H9 (cell line): ENCODE data around the gene AKT3. TPM values are rescaled to one million over a fixed set of nuclear protein-coding genes. Genes with fewer than 3 reads are reported as not detected.

Experiments
- DNase-seq: peaks from one replicate; pipeline ENCODE4 v3.0.0-alpha.2; 2017
- H2AFZ ChIP-seq: one replicate; pipeline ENCODE4 v1.6.1; 2013; ENCODE audit warnings: mild to moderate bottlenecking, low read length, control low read depth, moderate library complexity
- H2AK5ac ChIP-seq: 2 replicates; pipeline ENCODE4 v1.6.1; 2013; ENCODE audit warnings: low read length, control low read depth, mixed read lengths; ENCODE audit not compliant: insufficient read length
- H2BK120ac ChIP-seq: one replicate; pipeline ENCODE4 v1.6.1; 2013; ENCODE audit warnings: low read depth, mild to moderate bottlenecking, low read length, control low read depth, inconsistent platforms; ENCODE audit not compliant: poor library complexity, severe bottlenecking
- H2BK12ac ChIP-seq: 2 replicates; pipeline ENCODE4 v1.6.1; 2013; ENCODE audit warnings: low read length, control low read depth, mixed read lengths, low read depth; ENCODE audit not compliant: insufficient read length
- H2BK15ac ChIP-seq: 2 replicates; pipeline ENCODE4 v1.6.1; 2013; ENCODE audit warnings: low read depth, low read length, control low read depth
- H2BK20ac ChIP-seq: one replicate; pipeline ENCODE4 v1.6.1; 2013; ENCODE audit warnings: low read depth, mild to moderate bottlenecking, low read length, control low read depth, inconsistent platforms; ENCODE audit not compliant: poor library complexity, severe bottlenecking
- H2BK5ac ChIP-seq: 2 replicates; pipeline ENCODE4 v1.6.1; 2013; ENCODE audit warnings: low read length, control low read depth, mixed read lengths; ENCODE audit not compliant: insufficient read length
- H3K14ac ChIP-seq: 2 replicates; pipeline ENCODE4 v1.6.1; 2013; ENCODE audit warnings: low read length, control low read depth; ENCODE audit not compliant: insufficient read depth
- H3K18ac ChIP-seq: 2 replicates; pipeline ENCODE4 v1.6.1; 2013; ENCODE audit warnings: low read depth, mild to moderate bottlenecking, mixed read lengths, low read length, control low read depth; ENCODE audit not compliant: insufficient read length
- H3K23ac ChIP-seq: 2 replicates; pipeline ENCODE4 v1.6.1; 2013; ENCODE audit warnings: low read length, control low read depth, mixed read lengths, low read depth; ENCODE audit not compliant: insufficient read length
- H3K23me2 ChIP-seq: 2 replicates; pipeline ENCODE4 v1.6.1; 2013; ENCODE audit warnings: low read depth, mild to moderate bottlenecking, mixed read lengths, low read length, control low read depth; ENCODE audit not compliant: insufficient read length, poor library complexity, severe bottlenecking
- H3K27ac ChIP-seq: 2 replicates; pipeline ENCODE4 v1.5.1; 2013; ENCODE audit warnings: low read length, control low read depth, mixed read lengths, low read depth; ENCODE audit not compliant: insufficient read length
- H3K27me3 ChIP-seq: 2 replicates; pipeline ENCODE4 v1.6.1; 2013; ENCODE audit warnings: low read length, control low read depth, inconsistent platforms; ENCODE audit not compliant: insufficient read depth
- H3K4ac ChIP-seq: 2 replicates; pipeline ENCODE4 v1.6.1; 2013; ENCODE audit warnings: low read depth, mild to moderate bottlenecking, control low read depth, inconsistent platforms, low read length, moderate library complexity
- H3K4me1 ChIP-seq: 2 replicates; pipeline ENCODE4 v1.6.1; 2013; ENCODE audit warnings: low read length, control low read depth, inconsistent platforms; ENCODE audit not compliant: insufficient read depth
- H3K4me2 ChIP-seq: 2 replicates; pipeline ENCODE4 v1.6.1; 2013; ENCODE audit warnings: low read length, control low read depth, mixed read lengths; ENCODE audit not compliant: insufficient read length, insufficient read depth
- H3K56ac ChIP-seq: 2 replicates; pipeline ENCODE4 v1.6.1; 2013; ENCODE audit warnings: low read depth, mild to moderate bottlenecking, mixed read lengths, low read length, control low read depth; ENCODE audit not compliant: insufficient read length
- H3K79me1 ChIP-seq: 2 replicates; pipeline ENCODE4 v1.6.1; 2013; ENCODE audit warnings: low read depth, mild to moderate bottlenecking, moderate library complexity, low read length, control low read depth, inconsistent platforms; ENCODE audit not compliant: insufficient read depth, poor library complexity, severe bottlenecking
- H3K79me2 ChIP-seq: 2 replicates; pipeline ENCODE4 v1.6.1; 2013; ENCODE audit warnings: low read length, control low read depth, inconsistent platforms; ENCODE audit not compliant: insufficient read depth
- H3K9ac ChIP-seq: 2 replicates; pipeline ENCODE4 v1.6.1; 2013; ENCODE audit warnings: low read length, control low read depth, mixed read lengths; ENCODE audit not compliant: insufficient read length; ENCODE audit errors: extremely low read depth
- H3K9me3 ChIP-seq: one replicate; pipeline ENCODE4 v1.6.1; 2013; ENCODE audit warnings: low read depth, low read length, inconsistent platforms; ENCODE audit not compliant: control insufficient read depth
- H3T11ph ChIP-seq: one replicate; pipeline ENCODE4 v1.6.1; 2013; ENCODE audit warnings: mild to moderate bottlenecking, low read length, control low read depth, inconsistent platforms
- H4K20me1 ChIP-seq: one replicate; pipeline ENCODE4 v1.6.1; 2013; ENCODE audit not compliant: control insufficient read depth, insufficient read length, insufficient read depth
- H4K5ac ChIP-seq: 2 replicates; pipeline ENCODE4 v1.6.1; 2013; ENCODE audit warnings: low read depth, mild to moderate bottlenecking, mixed read lengths, low read length, control low read depth; ENCODE audit not compliant: insufficient read length
- H4K8ac ChIP-seq: replicated peaks from 2 replicates; pipeline ENCODE4 v1.6.1; 2013; ENCODE audit warnings: low read length, control low read depth, mixed read lengths, low read depth; ENCODE audit not compliant: insufficient read length
- H4K91ac ChIP-seq: 2 replicates; pipeline ENCODE4 v1.6.1; 2013; ENCODE audit warnings: low read depth, mild to moderate bottlenecking, moderate library complexity, mixed read lengths, low read length, control low read depth; ENCODE audit not compliant: insufficient read length
- H3K27ac Mint-ChIP-seq, 3 experiments: 2 replicates in 2 of 3; 3 replicates in 1 of 3; pipeline ENCODE4 v1.8.0; 2020 to 2021; ENCODE audit warnings: mixed read lengths in 3 of 3, mild to moderate bottlenecking in 1 of 3, moderate library complexity in 1 of 3
- H3K27me3 Mint-ChIP-seq: 2 replicates; pipeline ENCODE4 v1.8.0; 2021; ENCODE audit warnings: low read depth, mild to moderate bottlenecking, moderate library complexity, mixed read lengths
- H3K36me3 Mint-ChIP-seq, 3 experiments: 2 replicates in 2 of 3; 3 replicates in 1 of 3; pipeline ENCODE4 v1.8.0; 2020 to 2021; ENCODE audit warnings: low read depth in 3 of 3, mixed read lengths in 3 of 3; ENCODE audit not compliant: insufficient read depth in 1 of 3
- H3K4me1 Mint-ChIP-seq, 2 experiments: 2 replicates each; pipeline ENCODE4 v1.8.0; 2020; ENCODE audit warnings: mixed read lengths in 2 of 2
- H3K4me3 Mint-ChIP-seq, 2 experiments: 2 replicates in 1 of 2; 3 replicates in 1 of 2; pipeline ENCODE4 v1.8.0; 2020 to 2021; ENCODE audit warnings: mild to moderate bottlenecking in 2 of 2, mixed read lengths in 2 of 2, moderate library complexity in 1 of 2
- H3K9me3 Mint-ChIP-seq, 2 experiments: 2 replicates in 1 of 2; 3 replicates in 1 of 2; pipeline ENCODE4 v1.8.0; 2020; ENCODE audit warnings: mild to moderate bottlenecking in 2 of 2, mixed read lengths in 2 of 2, moderate library complexity in 1 of 2
- CTCF ChIP-seq: fragments of 200-600 bp; sonication (generic); conservative IDR thresholded peaks from 3 replicates; pipeline ENCODE4 v1.8.0; 2021; ENCODE audit warnings: antibody characterized with exemption, mild to moderate bottlenecking
- WGBS: extraction: QIAGEN DNeasy Blood & Tissue Kit; methylation state at CpG from one replicate; pipeline ENCODE4 v1.1.7; 2013; ENCODE audit warnings: missing lambda C conversion rate, low lambda C conversion rate, mixed read lengths; ENCODE audit not compliant: insufficient read length; ENCODE audit errors: extremely low coverage; 5-methylcytosine and 5-hydroxymethylcytosine counted together
- total RNA-seq: library from RNA; stranded (reverse); gene quantifications from 2 replicates; pipeline ENCODE4 v1.2.1, GENCODE V29; 2021

AKT3 gene
- total RNA-seq, 1 experiment from 2014 or later: 27.8 TPM

GRCh38 chr1:243896313-243896712 lies 46.3 kb upstream of the AKT3 start:
- Histone ChIP-seq H4K91ac (no peak overlapping the region), H2BK15ac (no peak overlapping the region), H3K79me2 (no peaks in the 10 kb centered on the region), H3K9ac (no peak overlapping the region), H4K5ac (no peak overlapping the region), H2AFZ (no peak overlapping the region), H4K8ac (no peak overlapping the region), H3K18ac (no peak overlapping the region), H3K14ac (no peak overlapping the region), H3K23me2 (no peaks in the 10 kb centered on the region), H4K20me1 (no peaks in the 10 kb centered on the region), H2BK20ac (no peak overlapping the region), H2BK120ac (no peak overlapping the region), H2AK5ac (no peak overlapping the region), H3K4ac (no peak overlapping the region), H3K79me1 (no peaks in the 10 kb centered on the region), H3K27ac (no peak overlapping the region), H3K23ac (no peak overlapping the region), H3T11ph (no peak overlapping the region), H2BK12ac (no peak overlapping the region), H2BK5ac (no peak overlapping the region), H3K4me2 (no peak overlapping the region), H3K56ac (no peak overlapping the region), H3K27me3 (no peaks in the 10 kb centered on the region), H3K4me1 (no peaks in the 10 kb centered on the region), H3K9me3 (no peaks in the 10 kb centered on the region)
- WGBS: no CpG with 5 or more reads among the region's 2 CpGs
- Mint-ChIP-seq H3K9me3 (no peaks in the 10 kb centered on the region), H3K27me3 (peaks cover 2% of the 10 kb centered on the region), H3K4me3 (no peak overlapping the region), H3K27ac (no peak overlapping the region), H3K36me3 (no peaks in the 10 kb centered on the region), H3K4me1 (peaks cover 5 to 7% of the 10 kb centered on the region in 2 experiments)
- TF ChIP-seq CTCF: no peak
- DNase-seq: no peak
